ENCODE results near the gene LYRM1. TPM values are rescaled to one million over a fixed set of nuclear protein-coding genes. Genes with fewer than 3 reads are reported as not detected.
"Not testable (repeated sequence)": the region's sequence is repeated elsewhere in the genome, so short reads cannot be mapped to it uniquely, and the experiment has no call there.

Gene LYRM1
- polyA plus RNA-seq, 1 donor (not counting 4 experiments of a cell fraction or from before 2014, with no cell fraction given): 21.7 TPM

DNA sequence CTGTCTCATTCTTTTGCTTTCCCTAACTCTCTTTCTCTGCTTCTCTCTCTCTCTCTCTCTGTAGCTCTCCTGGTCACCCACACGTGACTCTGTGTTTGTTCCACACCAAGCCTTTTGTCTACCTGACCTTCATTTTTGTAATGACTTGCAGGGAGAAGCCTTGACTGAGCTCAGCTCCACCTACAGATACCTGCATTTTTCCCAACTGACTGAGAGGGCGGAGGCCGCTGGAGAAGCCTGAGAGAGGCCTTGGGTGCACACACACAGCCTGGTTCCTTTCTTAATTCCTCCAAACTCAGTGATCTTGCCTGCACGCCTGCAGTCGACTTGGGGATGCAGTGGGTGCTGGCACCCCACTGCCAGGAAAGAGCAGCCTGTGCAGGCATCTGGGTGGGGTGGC lies 68.8 kb downstream of the LYRM1 start:
- no peaks in the 10 kb centered on the region for H3K79me2 ChIP-seq (ENCODE audit: control insufficient read depth, insufficient read depth, low read length)
- no peaks in the 10 kb centered on the region for H4K20me1 ChIP-seq (ENCODE audit: control insufficient read depth, extremely low read depth, insufficient read depth, low read length)
- H3K4me1 ChIP-seq (ENCODE audit: control insufficient read depth, extremely low read depth, insufficient read depth, low read length): peaks cover 11% of the 10 kb centered on the region
- H3K36me3 ChIP-seq (ENCODE audit: control insufficient read depth in 2 of 2, extremely low read depth in 1 of 2, insufficient read depth in 2 of 2, low read length in 2 of 2): no peaks in the 10 kb centered on the region
- no peaks in the 10 kb centered on the region for H3K9me3 ChIP-seq (ENCODE audit: control insufficient read depth, low read depth, low read length)
- H3K27me3 ChIP-seq (ENCODE audit: control insufficient read depth, extremely low read depth, insufficient read depth, low read length): no peaks in the 10 kb centered on the region
- dilution Hi-C loops (cut with MboI; ENCODE audit: extremely low pct_ligation_motif_present, low sequenced_read_pairs): no loop called here
- H3K4me3 ChIP-seq (ENCODE audit: control insufficient read depth in 2 of 3, extremely low read depth in 1 of 3, insufficient read depth in 2 of 3, low read depth in 1 of 3, low read length in 3 of 3): no peak overlapping the region
- H2AFZ ChIP-seq (ENCODE audit: control insufficient read depth, low read length): no peak overlapping the region
- no peak overlapping the region for H3K27ac ChIP-seq (ENCODE audit: control insufficient read depth, insufficient read depth, low read length)
- FAIRE-seq: peak; percentile 53
- no peak overlapping the region for H3K9ac ChIP-seq (ENCODE audit: control insufficient read depth, extremely low read depth, insufficient read depth, low read length)
- H3K9me1 ChIP-seq (ENCODE audit: control insufficient read depth, extremely low read depth, insufficient read depth, low read length): no peaks in the 10 kb centered on the region
- DNase-seq (ENCODE audit: low read depth, low spot score): no peak
- H3K4me2 ChIP-seq (ENCODE audit: control insufficient read depth, extremely low read depth, insufficient read depth, low read depth, low read length): no peak overlapping the region
- no peak for TF ChIP-seq EZH2 (IDR thresholded peaks at IDR 0.05; ENCODE audit: low read length)
- no peak for TF ChIP-seq CTCF (optimal IDR thresholded peaks at IDR 0.05 in 1 of 3, IDR thresholded peaks at IDR 0.05 in 1 of 3, conservative IDR thresholded peaks at IDR 0.05 in 1 of 3; ENCODE audit: extremely low read depth in 1 of 3, insufficient read depth in 2 of 3, low read length in 3 of 3)

DNA sequence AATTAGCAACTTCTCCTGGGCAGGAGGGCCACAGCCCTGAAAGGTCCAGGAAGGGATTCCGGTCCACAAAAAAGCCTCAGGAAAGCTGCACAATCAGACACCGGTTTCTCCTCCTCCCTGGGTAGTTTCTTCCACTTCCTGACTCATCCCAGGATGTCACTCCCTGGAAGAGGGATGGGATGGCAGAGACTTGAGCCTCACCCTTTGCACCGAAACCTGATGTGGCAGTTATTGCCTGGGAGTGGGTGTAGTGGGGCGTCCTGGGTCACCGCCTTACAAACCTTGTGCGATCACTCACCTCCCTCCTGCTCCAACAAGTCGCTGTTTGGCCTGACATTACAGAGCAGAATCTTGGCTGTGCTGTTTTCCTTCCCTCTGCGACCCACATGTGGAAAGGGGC lies 70.8 kb downstream of the LYRM1 start:
- H3K79me2 ChIP-seq (ENCODE audit: control insufficient read depth, insufficient read depth, low read length): no peaks in the 10 kb centered on the region
- peak; percentile 1 for DNase-seq (ENCODE audit: low read depth, low spot score)
- H3K9me3 ChIP-seq (ENCODE audit: control insufficient read depth, low read depth, low read length): no peaks in the 10 kb centered on the region
- peak overlapping the region; percentile 28 for H3K9ac ChIP-seq (ENCODE audit: control insufficient read depth, extremely low read depth, insufficient read depth, low read length)
- FAIRE-seq: peak; percentile 84
- H3K9me1 ChIP-seq (ENCODE audit: control insufficient read depth, extremely low read depth, insufficient read depth, low read length): no peaks in the 10 kb centered on the region
- H3K4me2 ChIP-seq (ENCODE audit: control insufficient read depth, extremely low read depth, insufficient read depth, low read depth, low read length): peak overlapping the region; percentile 65
- H3K4me1 ChIP-seq (ENCODE audit: control insufficient read depth, extremely low read depth, insufficient read depth, low read length): peaks cover 11% of the 10 kb centered on the region
- peak overlapping the region in 1 of 3 experiments; percentile 35 for H3K4me3 ChIP-seq (ENCODE audit: control insufficient read depth in 2 of 3, extremely low read depth in 1 of 3, insufficient read depth in 2 of 3, low read depth in 1 of 3, low read length in 3 of 3)
- peak overlapping the region; percentile 40 for H3K27ac ChIP-seq (ENCODE audit: control insufficient read depth, insufficient read depth, low read length)
- no peaks in the 10 kb centered on the region for H3K36me3 ChIP-seq (ENCODE audit: control insufficient read depth in 2 of 2, extremely low read depth in 1 of 2, insufficient read depth in 2 of 2, low read length in 2 of 2)
- H2AFZ ChIP-seq (ENCODE audit: control insufficient read depth, low read length): peak overlapping the region; percentile 87
- dilution Hi-C loops (cut with MboI; ENCODE audit: extremely low pct_ligation_motif_present, low sequenced_read_pairs): no loop called here
- TF ChIP-seq CTCF (optimal IDR thresholded peaks at IDR 0.05 in 1 of 3, IDR thresholded peaks at IDR 0.05 in 1 of 3, conservative IDR thresholded peaks at IDR 0.05 in 1 of 3; ENCODE audit: extremely low read depth in 1 of 3, insufficient read depth in 2 of 3, low read length in 3 of 3) (no peak), EZH2 (IDR thresholded peaks at IDR 0.05; ENCODE audit: low read length) (no peak)
- H3K27me3 ChIP-seq (ENCODE audit: control insufficient read depth, extremely low read depth, insufficient read depth, low read length): no peaks in the 10 kb centered on the region
- no peaks in the 10 kb centered on the region for H4K20me1 ChIP-seq (ENCODE audit: control insufficient read depth, extremely low read depth, insufficient read depth, low read length)

DNA sequence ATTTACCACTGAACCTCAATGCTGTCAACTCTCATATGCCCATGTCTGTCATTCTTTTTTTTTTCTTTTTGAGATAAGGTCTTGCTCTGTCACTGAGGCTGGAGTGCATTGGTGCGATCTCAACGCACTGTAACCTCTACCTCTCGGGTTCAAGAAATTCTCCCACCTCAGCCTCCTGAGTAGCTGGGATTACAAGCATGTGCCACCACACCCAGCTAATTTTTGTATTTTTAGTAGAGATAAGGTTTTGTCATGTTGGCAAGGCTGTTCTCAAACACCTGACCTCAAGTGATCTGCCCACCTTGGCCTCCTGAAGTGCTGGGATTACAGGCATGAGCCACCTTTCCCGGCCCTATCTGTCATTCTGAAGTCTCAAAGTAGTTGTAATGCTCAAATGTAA lies 72.6 kb downstream of the LYRM1 start:
- DNase-seq (ENCODE audit: low read depth, low spot score); H3K27ac ChIP-seq (ENCODE audit: control insufficient read depth, insufficient read depth, low read length); H3K9me3 ChIP-seq (ENCODE audit: control insufficient read depth, low read depth, low read length); H3K9me1 ChIP-seq (ENCODE audit: control insufficient read depth, extremely low read depth, insufficient read depth, low read length); H3K4me2 ChIP-seq (ENCODE audit: control insufficient read depth, extremely low read depth, insufficient read depth, low read depth, low read length); H3K79me2 ChIP-seq (ENCODE audit: control insufficient read depth, insufficient read depth, low read length); FAIRE-seq; H3K27me3 ChIP-seq (ENCODE audit: control insufficient read depth, extremely low read depth, insufficient read depth, low read length); H2AFZ ChIP-seq (ENCODE audit: control insufficient read depth, low read length); H3K9ac ChIP-seq (ENCODE audit: control insufficient read depth, extremely low read depth, insufficient read depth, low read length); H3K36me3 ChIP-seq (ENCODE audit: control insufficient read depth in 2 of 2, extremely low read depth in 1 of 2, insufficient read depth in 2 of 2, low read length in 2 of 2); H4K20me1 ChIP-seq (ENCODE audit: control insufficient read depth, extremely low read depth, insufficient read depth, low read length); dilution Hi-C loops (cut with MboI; ENCODE audit: extremely low pct_ligation_motif_present, low sequenced_read_pairs); H3K4me3 ChIP-seq (ENCODE audit: control insufficient read depth in 2 of 3, extremely low read depth in 1 of 3, insufficient read depth in 2 of 3, low read depth in 1 of 3, low read length in 3 of 3): not testable (repeated sequence)
- peaks cover 11% of the 10 kb centered on the region for H3K4me1 ChIP-seq (ENCODE audit: control insufficient read depth, extremely low read depth, insufficient read depth, low read length)
